WTC11 (cell line): Measurements from ENCODE around the gene SLC35D1. TPM values are rescaled to one million over a fixed set of nuclear protein-coding genes. Genes with fewer than 3 reads are reported as not detected.

Source experiments
- ATAC-seq: fragments of 200-7000 bp; cut with Tn5 transposase; 2 replicates; pipeline ENCODE4 v1.10.0; 2021; ENCODE audit warnings: mild to moderate bottlenecking, moderate library complexity
- CTCF ChIA-PET: fragments of 300-600 bp; sonication (Branson Sonifier 250); formaldehyde crosslinking; loops from one replicate; lab custom pipeline; 2021; ENCODE audit warnings: antibody characterized with exemption; lab: Charles Lee
- POLR2A ChIA-PET: fragments of 350-600 bp; sonication (Branson Sonifier 250); formaldehyde crosslinking; loops from one replicate; lab custom pipeline; 2021; ENCODE audit warnings: antibody characterized with exemption; lab: Charles Lee
- DNase-seq: peaks from one replicate; pipeline ENCODE4 v3.0.0; 2021; ENCODE audit warnings: low spot score
- H3K27ac Mint-ChIP-seq: 2 replicates; pipeline ENCODE4 v1.8.0; 2021; ENCODE audit warnings: mixed read lengths
- H3K27me3 Mint-ChIP-seq: 2 replicates; pipeline ENCODE4 v1.8.0; 2021; ENCODE audit warnings: low read depth, mild to moderate bottlenecking, moderate library complexity, mixed read lengths
- H3K36me3 Mint-ChIP-seq: 2 replicates; pipeline ENCODE4 v1.8.0; 2021; ENCODE audit warnings: mixed read lengths
- H3K4me1 Mint-ChIP-seq: 2 replicates; pipeline ENCODE4 v1.8.0; 2022; ENCODE audit warnings: mixed read lengths
- H3K4me3 Mint-ChIP-seq: 2 replicates; pipeline ENCODE4 v1.8.0; 2021; ENCODE audit warnings: mild to moderate bottlenecking, moderate library complexity, mixed read lengths
- H3K9me3 Mint-ChIP-seq: 2 replicates; pipeline ENCODE4 v1.8.0; 2021; ENCODE audit warnings: mixed read lengths
- AR ChIP-seq: fragments of 250-450 bp; sonication (Bioruptor Pico); IDR thresholded peaks from 2 replicates; pipeline ENCODE4 v1.9.0; 2021; ENCODE audit warnings: mild to moderate bottlenecking
- E2F5 ChIP-seq: sonication (generic); formaldehyde crosslinking; IDR thresholded peaks from 2 replicates; pipeline ENCODE4 v1.8.1; 2022; ENCODE audit warnings: mild to moderate bottlenecking, moderate library complexity, missing genetic modification reagents
- EMX1 ChIP-seq: fragments of 250-450 bp; sonication (Bioruptor Pico); IDR thresholded peaks from 2 replicates; pipeline ENCODE4 v1.8.0; 2021; ENCODE audit warnings: mild to moderate bottlenecking
- GTF2I ChIP-seq: fragments of 250-450 bp; sonication (Bioruptor Pico); conservative IDR thresholded peaks from 2 replicates; pipeline ENCODE4 v1.4.0; 2021; ENCODE audit warnings: mild to moderate bottlenecking
- KAT7 ChIP-seq: sonication (generic); formaldehyde crosslinking; IDR thresholded peaks from 2 replicates; pipeline ENCODE4 v1.8.1; 2023; ENCODE audit warnings: missing genetic modification reagents, mild to moderate bottlenecking, borderline replicate concordance
- MAX ChIP-seq: sonication (generic); formaldehyde crosslinking; IDR thresholded peaks from 2 replicates; pipeline ENCODE4 v1.8.0; 2022; ENCODE audit warnings: mild to moderate bottlenecking, missing genetic modification reagents
- MXD4 ChIP-seq: fragments of 250-450 bp; sonication (Bioruptor Pico); IDR thresholded peaks from 2 replicates; pipeline ENCODE4 v1.8.0; 2021; ENCODE audit warnings: mild to moderate bottlenecking, moderate library complexity, borderline replicate concordance
- NFE2L1 ChIP-seq: sonication (generic); formaldehyde crosslinking; IDR thresholded peaks from 2 replicates; pipeline ENCODE4 v1.8.1; 2023; ENCODE audit warnings: missing genetic modification reagents
- RORB ChIP-seq: fragments of 250-450 bp; sonication (Bioruptor Pico); IDR thresholded peaks from 2 replicates; pipeline ENCODE4 v1.9.0; 2021; ENCODE audit warnings: mild to moderate bottlenecking
- TEAD1 ChIP-seq: sonication (generic); formaldehyde crosslinking; IDR thresholded peaks from 2 replicates; pipeline ENCODE4 v1.8.0; 2022; ENCODE audit warnings: mild to moderate bottlenecking, missing genetic modification reagents
- ZBTB21 ChIP-seq: sonication (generic); formaldehyde crosslinking; IDR thresholded peaks from 2 replicates; pipeline ENCODE4 v1.8.1; 2023; ENCODE audit warnings: mild to moderate bottlenecking, missing genetic modification reagents, borderline replicate concordance
- ZNF138 ChIP-seq: sonication (generic); formaldehyde crosslinking; conservative IDR thresholded peaks from 2 replicates; pipeline ENCODE4 v1.8.1; 2022; ENCODE audit warnings: mild to moderate bottlenecking, moderate library complexity, missing genetic modification reagents
- ZNF219 ChIP-seq: sonication (generic); formaldehyde crosslinking; IDR thresholded peaks from 2 replicates; pipeline ENCODE4 v1.8.0; 2023; ENCODE audit warnings: missing genetic modification reagents, mild to moderate bottlenecking, borderline replicate concordance
- ZNF532 ChIP-seq: fragments of 250-450 bp; sonication (Bioruptor Pico); IDR thresholded peaks from 2 replicates; pipeline ENCODE4 v1.9.0; 2021; ENCODE audit warnings: mild to moderate bottlenecking, borderline replicate concordance
- ZNF671 ChIP-seq: fragments of 250-450 bp; sonication (Bioruptor Pico); IDR thresholded peaks from 2 replicates; pipeline ENCODE4 v1.8.0; 2021; ENCODE audit warnings: mild to moderate bottlenecking
- total RNA-seq: library from RNA; stranded (reverse); gene quantifications from 3 replicates; pipeline ENCODE4 v1.2.3, GENCODE V29; 2021

Gene SLC35D1
- total RNA-seq, 1 experiment from 2014 or later = 2.4 TPM

- no peak overlapping the region for H3K4me3 Mint-ChIP-seq
- H3K27ac Mint-ChIP-seq = no peak overlapping the region
- ChIA-PET POLR2A (no interaction called here), CTCF (interaction anchor here (2.0 kb wide), 1 partner anchor 11 kb away, joined by 5 read pairs; no protein-coding TSS in a partner anchor)
- DNase-seq (no peak), ATAC-seq (no peak)
- H3K9me3 Mint-ChIP-seq = no peaks in the 10 kb centered on the region
- peaks cover 31% of the 10 kb centered on the region for H3K36me3 Mint-ChIP-seq
- H3K4me1 Mint-ChIP-seq = no peaks in the 10 kb centered on the region
- no peaks in the 10 kb centered on the region for H3K27me3 Mint-ChIP-seq
- TF ChIP-seq ZNF138 (CRISPR knock-in tag) (no peak), E2F5 (no peak), ZNF671 (CRISPR knock-in tag) (no peak), ZBTB21 (CRISPR knock-in tag) (no peak), NFE2L1 (CRISPR knock-in tag) (no peak), GTF2I (CRISPR knock-in tag) (no peak), ZNF532 (no peak), EMX1 (no peak), TEAD1 (no peak), ZNF219 (CRISPR knock-in tag) (no peak), RORB (CRISPR knock-in tag) (no peak), KAT7 (CRISPR knock-in tag) (no peak)
- TF ChIP-seq, all 79 proteins: peak for 0
Observed at GRCh38 chr1:66984491-66984890, 69.5 kb downstream of the SLC35D1 start.

- TF ChIP-seq MAX (CRISPR knock-in tag) = no peak
- TF ChIP-seq MXD4 (CRISPR knock-in tag) = no peak
- no peak for TF ChIP-seq NFE2L1 (CRISPR knock-in tag)
Observed at GRCh38 chr1:66982561-66983260, 71.2 kb downstream of the SLC35D1 start.

GRCh38 chr1:66981679-66982078 is 72.3 kb downstream of the SLC35D1 start:
- H3K27me3 Mint-ChIP-seq = no peaks in the 10 kb centered on the region
- POLR2A ChIA-PET = interaction anchor here (0.8 kb wide), 1 partner anchor 19 kb away, joined by 3 read pairs; no protein-coding TSS in a partner anchor
- ATAC-seq = no peak
- H3K36me3 Mint-ChIP-seq = peaks cover 38% of the 10 kb centered on the region
- H3K27ac Mint-ChIP-seq = no peak overlapping the region
- no peak for DNase-seq
- no peaks in the 10 kb centered on the region for H3K9me3 Mint-ChIP-seq
- no peaks in the 10 kb centered on the region for H3K4me1 Mint-ChIP-seq
- no peak for TF ChIP-seq AR
- no peak overlapping the region for H3K4me3 Mint-ChIP-seq
- CTCF ChIA-PET = interaction anchor here (1.0 to 1.7 kb wide), 2 partner anchors 167 to 230 kb away, joined by 4 read pairs; no protein-coding TSS in a partner anchor

More at GRCh38 chr1:66982561-66983260, 71.2 kb downstream of the SLC35D1 start:
- DNase-seq (no peak), ATAC-seq (no peak)
- Mint-ChIP-seq H3K27me3 (no peaks in the 10 kb centered on the region), H3K4me1 (no peaks in the 10 kb centered on the region), H3K4me3 (no peak overlapping the region), H3K9me3 (no peaks in the 10 kb centered on the region), H3K27ac (no peak overlapping the region), H3K36me3 (peaks cover 33% of the 10 kb centered on the region)
- CTCF ChIA-PET = no interaction called here
- POLR2A ChIA-PET = no interaction called here
